Smooth muscle cell (in vitro differentiated cells): Measurements from ENCODE around the gene UTS2B. TPM values are rescaled to one million over a fixed set of nuclear protein-coding genes. Genes with fewer than 3 reads are reported as not detected.
A peak's percentile ranks its signal among the peaks of the same experiment; 100 is the strongest.

Experiments used
- DNase-seq: peaks from one replicate; lab custom pipeline; 2025; ENCODE audit not compliant: unreplicated experiment; lab: John Stamatoyannopoulos, UW
- H2AFZ ChIP-seq: fragments of 200-600 bp; sonication (generic); 2 replicates; pipeline ENCODE4 v1.6.0; 2016; ENCODE audit warnings: antibody characterized with exemption, low read depth, mild to moderate bottlenecking
- H3F3A ChIP-seq: fragments of 200-600 bp; sonication (generic); 2 replicates; pipeline ENCODE4 v1.6.0; 2017; ENCODE audit warnings: antibody characterized with exemption, low read depth
- H3K27ac ChIP-seq: fragments of 200-600 bp; sonication (generic); 2 replicates; pipeline ENCODE4 v1.5.1; 2016; ENCODE audit warnings: low read depth, mild to moderate bottlenecking
- H3K27me3 ChIP-seq: fragments of 200-600 bp; sonication (generic); 2 replicates; pipeline ENCODE4 v1.6.1; 2016; ENCODE audit warnings: low read depth, mild to moderate bottlenecking
- H3K36me3 ChIP-seq: fragments of 200-600 bp; sonication (generic); 2 replicates; pipeline ENCODE4 v1.5.1; 2016; ENCODE audit warnings: low read depth
- H3K4me1 ChIP-seq: fragments of 200-600 bp; sonication (generic); 2 replicates; pipeline ENCODE4 v1.5.1; 2016; ENCODE audit warnings: low read depth
- H3K4me2 ChIP-seq: fragments of 200-600 bp; sonication (generic); 2 replicates; pipeline ENCODE4 v1.6.0; 2016; ENCODE audit warnings: mild to moderate bottlenecking
- H3K4me3 ChIP-seq: fragments of 200-600 bp; sonication (generic); 2 replicates; pipeline ENCODE4 v1.5.1; 2016; ENCODE audit warnings: mild to moderate bottlenecking
- H3K79me2 ChIP-seq: fragments of 200-600 bp; sonication (generic); 2 replicates; pipeline ENCODE4 v1.6.0; 2016; ENCODE audit warnings: low read depth, mild to moderate bottlenecking
- H3K9ac ChIP-seq: fragments of 200-600 bp; sonication (generic); 2 replicates; pipeline ENCODE4 v1.6.0; 2016; ENCODE audit warnings: low read depth
- H3K9me3 ChIP-seq: fragments of 200-600 bp; sonication (generic); replicated peaks from 2 replicates; pipeline ENCODE4 v1.5.1; 2016; ENCODE audit warnings: low read depth
- H4K20me1 ChIP-seq: fragments of 200-600 bp; sonication (generic); 2 replicates; pipeline ENCODE4 v1.6.0; 2016; ENCODE audit warnings: low read depth
- CTCF ChIP-seq: fragments of 200-600 bp; sonication (generic); IDR thresholded peaks from 2 replicates; pipeline ENCODE4 v1.5.1; 2017; ENCODE audit warnings: borderline replicate concordance, mild to moderate bottlenecking, antibody characterized with exemption; ENCODE audit not compliant: insufficient read depth, poor library complexity, severe bottlenecking
- WGBS: methylation state at CpG from one replicate; pipeline ENCODE4 v1.1.7; 2016; ENCODE audit warnings: low lambda C conversion rate; 5-methylcytosine and 5-hydroxymethylcytosine counted together
- polyA plus RNA-seq: library from polyadenylated mRNA; unstranded; fragments of >200 nt; fragmentation: Nextera tagmentation; extraction: Ambion mirVana; gene quantifications from 2 replicates; pipeline ENCODE4 v1.2.1, GENCODE V29; 2016
- total RNA-seq: library from RNA; depleted of rRNA; stranded (reverse); fragments of >200 nt; gene quantifications from 2 replicates; pipeline ENCODE4 v1.2.3, GENCODE V29; 2014

The UTS2B gene
- total and polyA plus RNA-seq, 2 experiments from 2014 or later, result 1.1 TPM; not detected in 1

- Histone ChIP-seq H2AFZ (no peak overlapping the region), H3K4me1 (peaks cover 46% of the 10 kb centered on the region), H3K9me3 (no peaks in the 10 kb centered on the region), H4K20me1 (peaks cover 75% of the 10 kb centered on the region), H3K9ac (no peak overlapping the region), H3K4me2 (no peak overlapping the region), H3K4me3 (no peak overlapping the region), H3K27ac (no peak overlapping the region), H3F3A (peaks cover 5% of the 10 kb centered on the region), H3K79me2 (peaks cover 92% of the 10 kb centered on the region), H3K27me3 (no peaks in the 10 kb centered on the region), H3K36me3 (no peaks in the 10 kb centered on the region)
- no peak for TF ChIP-seq CTCF
- DNase-seq, result no peak
- WGBS, result 92% methylated on average over 1 of the region's 1 CpG
Observed at GRCh38 chr3:191352014-191352413, 21.7 kb upstream of the UTS2B start.

- Histone ChIP-seq H3K79me2 (peaks cover 99% of the 10 kb centered on the region), H3K27ac (peak overlapping the region; percentile 18), H3F3A (no peaks in the 10 kb centered on the region), H3K9me3 (no peaks in the 10 kb centered on the region), H4K20me1 (peaks cover 80% of the 10 kb centered on the region), H3K4me3 (no peak overlapping the region), H3K4me1 (peaks cover 33% of the 10 kb centered on the region), H3K4me2 (peak overlapping the region; percentile 14), H3K27me3 (no peaks in the 10 kb centered on the region), H3K9ac (no peak overlapping the region), H2AFZ (no peak overlapping the region), H3K36me3 (no peaks in the 10 kb centered on the region)
- DNase-seq, result no peak
- WGBS, result 57% methylated on average over 5 of the region's 5 CpGs
- TF ChIP-seq CTCF, result no peak
Observed at GRCh38 chr3:191350396-191351090, 20.2 kb upstream of the UTS2B start.

GRCh38 chr3:191348098-191348497 is 17.8 kb upstream of the UTS2B start:
- peaks cover 99% of the 10 kb centered on the region for H3K79me2 ChIP-seq
- H3K9ac ChIP-seq, result no peak overlapping the region
- H2AFZ ChIP-seq, result no peak overlapping the region
- no peak overlapping the region for H3K4me3 ChIP-seq
- H3K4me1 ChIP-seq, result peaks cover 26% of the 10 kb centered on the region
- H3K4me2 ChIP-seq, result no peak overlapping the region
- no peak for DNase-seq
- no peak for TF ChIP-seq CTCF
- no peaks in the 10 kb centered on the region for H3F3A ChIP-seq
- peaks cover 86% of the 10 kb centered on the region for H4K20me1 ChIP-seq
- H3K9me3 ChIP-seq, result no peaks in the 10 kb centered on the region
- H3K27me3 ChIP-seq, result no peaks in the 10 kb centered on the region
- H3K36me3 ChIP-seq, result no peaks in the 10 kb centered on the region
- WGBS, result 96% methylated on average over 1 of the region's 1 CpG
- no peak overlapping the region for H3K27ac ChIP-seq

- Histone ChIP-seq H3K4me3 (no peak overlapping the region), H3K27ac (no peak overlapping the region), H4K20me1 (peaks cover 86% of the 10 kb centered on the region), H3K4me2 (no peak overlapping the region), H3K79me2 (peaks cover 99% of the 10 kb centered on the region), H3K36me3 (no peaks in the 10 kb centered on the region), H3K4me1 (peaks cover 20% of the 10 kb centered on the region), H3K9ac (no peak overlapping the region), H3F3A (no peaks in the 10 kb centered on the region), H3K9me3 (no peaks in the 10 kb centered on the region), H2AFZ (no peak overlapping the region), H3K27me3 (no peaks in the 10 kb centered on the region)
- 57% methylated on average over 3 of the region's 3 CpGs for WGBS
- DNase-seq, result no peak
- TF ChIP-seq CTCF, result no peak
Observed at GRCh38 chr3:191347228-191347627, 16.9 kb upstream of the UTS2B start.
